PFSK-1 (cell line): Measurements from ENCODE around the gene FOXO1.

Experiments used
- FOXP2 ChIP-seq: optimal IDR thresholded peaks from 2 replicates; pipeline ENCODE3; 2011; ENCODE audit warnings: borderline replicate concordance, control low read depth, inconsistent platforms; ENCODE audit not compliant: insufficient read depth; ENCODE audit errors: extremely low read length, extremely low read depth
- POLR2AphosphoS5 ChIP-seq: IDR thresholded peaks from 2 replicates; pipeline ENCODE4 v1.6.1; 2012; ENCODE audit warnings: low read depth, mild to moderate bottlenecking, control low read depth, low read length, moderate library complexity
- SIN3A ChIP-seq: IDR thresholded peaks from 2 replicates; pipeline ENCODE4 v1.6.1; 2012; ENCODE audit warnings: mild to moderate bottlenecking, low read length, moderate library complexity, borderline replicate concordance; ENCODE audit not compliant: insufficient read depth
- TAF1 ChIP-seq: IDR thresholded peaks from 2 replicates; pipeline ENCODE4 v1.6.1; 2012; ENCODE audit warnings: low read length, control low read depth, borderline replicate concordance; ENCODE audit not compliant: insufficient read depth
- TF ChIP-seq, protein P1 (sequence below), 2 experiments: IDR thresholded peaks; 2 replicates each; pipeline versions ENCODE4 v1.6.1 to v1.8.0; 2011 to 2012; ENCODE audit warnings: low read depth in 2 of 2, low read length in 2 of 2, control low read depth in 1 of 2, inconsistent platforms in 1 of 2, mild to moderate bottlenecking in 1 of 2, moderate library complexity in 1 of 2; ENCODE audit not compliant: insufficient read depth in 1 of 2

DNA sequence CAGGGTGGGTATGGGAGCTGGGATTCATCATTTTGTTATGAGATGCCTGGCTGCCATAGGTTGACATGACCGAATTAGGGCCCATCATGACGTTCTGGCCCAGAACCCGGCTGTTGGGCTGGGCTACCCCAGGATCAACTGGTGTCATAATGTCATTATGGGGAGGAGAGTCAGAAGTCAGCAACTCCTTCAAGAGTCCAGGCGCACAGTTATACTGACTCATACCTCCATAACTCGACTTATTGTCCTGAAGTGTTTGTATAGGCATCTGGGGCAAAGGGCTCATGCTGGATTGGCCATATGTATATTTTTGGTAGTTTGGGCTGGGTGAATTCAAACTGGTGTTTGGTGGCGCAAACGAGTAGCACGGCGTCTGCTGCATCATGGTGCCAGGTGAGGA, 106.5 kb downstream of the FOXO1 start:
- no peak for TF ChIP-seq POLR2AphosphoS5
- TF ChIP-seq, protein P1, sequence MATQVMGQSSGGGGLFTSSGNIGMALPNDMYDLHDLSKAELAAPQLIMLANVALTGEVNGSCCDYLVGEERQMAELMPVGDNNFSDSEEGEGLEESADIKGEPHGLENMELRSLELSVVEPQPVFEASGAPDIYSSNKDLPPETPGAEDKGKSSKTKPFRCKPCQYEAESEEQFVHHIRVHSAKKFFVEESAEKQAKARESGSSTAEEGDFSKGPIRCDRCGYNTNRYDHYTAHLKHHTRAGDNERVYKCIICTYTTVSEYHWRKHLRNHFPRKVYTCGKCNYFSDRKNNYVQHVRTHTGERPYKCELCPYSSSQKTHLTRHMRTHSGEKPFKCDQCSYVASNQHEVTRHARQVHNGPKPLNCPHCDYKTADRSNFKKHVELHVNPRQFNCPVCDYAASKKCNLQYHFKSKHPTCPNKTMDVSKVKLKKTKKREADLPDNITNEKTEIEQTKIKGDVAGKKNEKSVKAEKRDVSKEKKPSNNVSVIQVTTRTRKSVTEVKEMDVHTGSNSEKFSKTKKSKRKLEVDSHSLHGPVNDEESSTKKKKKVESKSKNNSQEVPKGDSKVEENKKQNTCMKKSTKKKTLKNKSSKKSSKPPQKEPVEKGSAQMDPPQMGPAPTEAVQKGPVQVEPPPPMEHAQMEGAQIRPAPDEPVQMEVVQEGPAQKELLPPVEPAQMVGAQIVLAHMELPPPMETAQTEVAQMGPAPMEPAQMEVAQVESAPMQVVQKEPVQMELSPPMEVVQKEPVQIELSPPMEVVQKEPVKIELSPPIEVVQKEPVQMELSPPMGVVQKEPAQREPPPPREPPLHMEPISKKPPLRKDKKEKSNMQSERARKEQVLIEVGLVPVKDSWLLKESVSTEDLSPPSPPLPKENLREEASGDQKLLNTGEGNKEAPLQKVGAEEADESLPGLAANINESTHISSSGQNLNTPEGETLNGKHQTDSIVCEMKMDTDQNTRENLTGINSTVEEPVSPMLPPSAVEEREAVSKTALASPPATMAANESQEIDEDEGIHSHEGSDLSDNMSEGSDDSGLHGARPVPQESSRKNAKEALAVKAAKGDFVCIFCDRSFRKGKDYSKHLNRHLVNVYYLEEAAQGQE (IDR thresholded peaks at IDR 0.05; ENCODE audit: insufficient read depth in 1 of 2, low read depth in 2 of 2, low read length in 2 of 2): no peak
- no peak for TF ChIP-seq TAF1
- TF ChIP-seq SIN3A: no peak
- no peak for TF ChIP-seq FOXP2
